ENCODE measurements around the gene NFATC2IP. TPM values are rescaled to one million over a fixed set of nuclear protein-coding genes. Genes with fewer than 3 reads are reported as not detected.
A peak's percentile ranks its signal among the peaks of the same experiment; 100 is the strongest.

The NFATC2IP gene
- total and polyA plus RNA-seq, 2 of the 13 experiments (the other 11 are each of a cell fraction or from before 2014, with no cell fraction given) = 32.1 to 48.5 TPM

DNA sequence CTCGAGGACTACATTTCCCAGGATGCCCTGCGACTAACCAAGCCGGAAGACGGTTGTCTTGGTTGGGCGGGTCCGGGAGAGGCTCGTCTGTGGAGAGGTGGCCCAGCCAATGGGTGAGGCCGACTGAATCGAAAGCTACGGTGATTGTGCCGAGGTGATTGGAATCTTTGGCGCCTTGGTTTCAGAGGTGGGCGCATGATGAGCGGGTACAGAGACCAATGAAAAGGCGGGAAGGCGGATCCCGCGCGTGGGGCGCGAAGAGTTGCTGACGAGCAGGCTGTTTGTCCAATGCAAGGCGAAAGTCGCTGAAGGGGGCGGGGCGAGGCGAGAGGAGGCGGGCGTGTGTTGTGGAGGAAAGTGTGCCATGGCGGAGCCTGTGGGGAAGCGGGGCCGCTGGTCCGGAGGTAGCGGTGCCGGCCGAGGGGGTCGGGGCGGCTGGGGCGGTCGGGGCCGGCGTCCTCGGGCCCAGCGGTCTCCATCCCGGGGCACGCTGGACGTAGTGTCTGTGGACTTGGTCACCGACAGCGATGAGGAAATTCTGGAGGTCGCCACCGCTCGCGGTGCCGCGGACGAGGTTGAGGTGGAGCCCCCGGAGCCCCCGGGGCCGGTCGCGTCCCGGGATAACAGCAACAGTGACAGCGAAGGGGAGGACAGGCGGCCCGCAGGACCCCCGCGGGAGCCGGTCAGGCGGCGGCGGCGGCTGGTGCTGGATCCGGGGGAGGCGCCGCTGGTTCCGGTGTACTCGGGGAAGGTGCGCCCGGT is at the start of gene NFATC2IP (continued):
- TF ChIP-seq NPAS2 (CRISPR knock-in tag; IDR thresholded peaks at IDR 0.05; ENCODE audit: borderline replicate concordance) = no peak
- no peak for TF ChIP-seq NFRKB (IDR thresholded peaks at IDR 0.05)
- no peak for TF ChIP-seq CENPX (CRISPR knock-in tag; IDR thresholded peaks at IDR 0.05)
- TF ChIP-seq JUN (CRISPR knock-in tag; IDR thresholded peaks at IDR 0.05) = no peak
- no peak; the same call in 1 of the 2 replicates for TF ChIP-seq ZNF430 (CRISPR knock-in tag; IDR thresholded peaks at IDR 0.05)
- peak; percentile 92 for TF ChIP-seq YY1 (IDR thresholded peaks at IDR 0.05; ENCODE audit: insufficient read depth, insufficient replicate concordance, low read depth, low read length)
- TF ChIP-seq, protein P1, sequence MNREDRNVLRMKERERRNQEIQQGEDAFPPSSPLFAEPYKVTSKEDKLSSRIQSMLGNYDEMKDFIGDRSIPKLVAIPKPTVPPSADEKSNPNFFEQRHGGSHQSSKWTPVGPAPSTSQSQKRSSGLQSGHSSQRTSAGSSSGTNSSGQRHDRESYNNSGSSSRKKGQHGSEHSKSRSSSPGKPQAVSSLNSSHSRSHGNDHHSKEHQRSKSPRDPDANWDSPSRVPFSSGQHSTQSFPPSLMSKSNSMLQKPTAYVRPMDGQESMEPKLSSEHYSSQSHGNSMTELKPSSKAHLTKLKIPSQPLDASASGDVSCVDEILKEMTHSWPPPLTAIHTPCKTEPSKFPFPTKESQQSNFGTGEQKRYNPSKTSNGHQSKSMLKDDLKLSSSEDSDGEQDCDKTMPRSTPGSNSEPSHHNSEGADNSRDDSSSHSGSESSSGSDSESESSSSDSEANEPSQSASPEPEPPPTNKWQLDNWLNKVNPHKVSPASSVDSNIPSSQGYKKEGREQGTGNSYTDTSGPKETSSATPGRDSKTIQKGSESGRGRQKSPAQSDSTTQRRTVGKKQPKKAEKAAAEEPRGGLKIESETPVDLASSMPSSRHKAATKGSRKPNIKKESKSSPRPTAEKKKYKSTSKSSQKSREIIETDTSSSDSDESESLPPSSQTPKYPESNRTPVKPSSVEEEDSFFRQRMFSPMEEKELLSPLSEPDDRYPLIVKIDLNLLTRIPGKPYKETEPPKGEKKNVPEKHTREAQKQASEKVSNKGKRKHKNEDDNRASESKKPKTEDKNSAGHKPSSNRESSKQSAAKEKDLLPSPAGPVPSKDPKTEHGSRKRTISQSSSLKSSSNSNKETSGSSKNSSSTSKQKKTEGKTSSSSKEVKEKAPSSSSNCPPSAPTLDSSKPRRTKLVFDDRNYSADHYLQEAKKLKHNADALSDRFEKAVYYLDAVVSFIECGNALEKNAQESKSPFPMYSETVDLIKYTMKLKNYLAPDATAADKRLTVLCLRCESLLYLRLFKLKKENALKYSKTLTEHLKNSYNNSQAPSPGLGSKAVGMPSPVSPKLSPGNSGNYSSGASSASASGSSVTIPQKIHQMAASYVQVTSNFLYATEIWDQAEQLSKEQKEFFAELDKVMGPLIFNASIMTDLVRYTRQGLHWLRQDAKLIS (CRISPR knock-in tag; IDR thresholded peaks at IDR 0.05) = no peak
- no peak for TF ChIP-seq PHF5A (CRISPR knock-in tag; IDR thresholded peaks at IDR 0.05; ENCODE audit: low read depth, unreplicated experiment)
- TF ChIP-seq MIXL1 (CRISPR knock-in tag; IDR thresholded peaks at IDR 0.05) = peak; percentile 70; the same call in 1 of the 2 replicates
- TF ChIP-seq ZNF143 (CRISPR knock-in tag; IDR thresholded peaks at IDR 0.05) = peak; percentile 96
- peak; percentile 86; the same call in 1 of the 3 replicates for TF ChIP-seq MXI1 (IDR thresholded peaks at IDR 0.05; ENCODE audit: borderline replicate concordance, low read depth, low read length)
- TF ChIP-seq, protein P2, sequence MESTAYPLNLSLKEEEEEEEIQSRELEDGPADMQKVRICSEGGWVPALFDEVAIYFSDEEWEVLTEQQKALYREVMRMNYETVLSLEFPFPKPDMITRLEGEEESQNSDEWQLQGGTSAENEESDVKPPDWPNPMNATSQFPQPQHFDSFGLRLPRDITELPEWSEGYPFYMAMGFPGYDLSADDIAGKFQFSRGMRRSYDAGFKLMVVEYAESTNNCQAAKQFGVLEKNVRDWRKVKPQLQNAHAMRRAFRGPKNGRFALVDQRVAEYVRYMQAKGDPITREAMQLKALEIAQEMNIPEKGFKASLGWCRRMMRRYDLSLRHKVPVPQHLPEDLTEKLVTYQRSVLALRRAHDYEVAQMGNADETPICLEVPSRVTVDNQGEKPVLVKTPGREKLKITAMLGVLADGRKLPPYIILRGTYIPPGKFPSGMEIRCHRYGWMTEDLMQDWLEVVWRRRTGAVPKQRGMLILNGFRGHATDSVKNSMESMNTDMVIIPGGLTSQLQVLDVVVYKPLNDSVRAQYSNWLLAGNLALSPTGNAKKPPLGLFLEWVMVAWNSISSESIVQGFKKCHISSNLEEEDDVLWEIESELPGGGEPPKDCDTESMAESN (CRISPR knock-in tag; conservative IDR thresholded peaks at IDR 0.05) = peak; percentile 81
- TF ChIP-seq NBN (conservative IDR thresholded peaks at IDR 0.05) = no peak
- TF ChIP-seq, protein P3, sequence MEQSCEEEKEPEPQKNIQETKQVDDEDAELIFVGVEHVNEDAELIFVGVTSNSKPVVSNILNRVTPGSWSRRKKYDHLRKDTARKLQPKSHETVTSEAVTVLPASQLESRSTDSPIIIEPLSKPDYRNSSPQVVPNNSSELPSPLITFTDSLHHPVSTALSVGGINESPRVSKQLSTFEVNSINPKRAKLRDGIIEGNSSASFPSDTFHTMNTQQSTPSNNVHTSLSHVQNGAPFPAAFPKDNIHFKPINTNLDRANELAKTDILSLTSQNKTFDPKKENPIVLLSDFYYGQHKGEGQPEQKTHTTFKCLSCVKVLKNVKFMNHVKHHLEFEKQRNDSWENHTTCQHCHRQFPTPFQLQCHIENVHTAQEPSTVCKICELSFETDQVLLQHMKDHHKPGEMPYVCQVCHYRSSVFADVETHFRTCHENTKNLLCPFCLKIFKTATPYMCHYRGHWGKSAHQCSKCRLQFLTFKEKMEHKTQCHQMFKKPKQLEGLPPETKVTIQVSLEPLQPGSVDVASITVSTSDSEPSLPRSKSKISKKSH (CRISPR knock-in tag; IDR thresholded peaks at IDR 0.05; ENCODE audit: borderline replicate concordance) = 0 out of 2 replicates have a peak, but pooled peaks have one; percentile 14
- TF ChIP-seq CENPT (CRISPR knock-in tag; IDR thresholded peaks at IDR 0.05; ENCODE audit: low read depth) = no peak
- no peak for TF ChIP-seq NONO (IDR thresholded peaks at IDR 0.05)
- TF ChIP-seq NONO (CRISPR knock-in tag; conservative IDR thresholded peaks at IDR 0.05) = peak; percentile 82
- no peak for TF ChIP-seq ZBTB8A (CRISPR knock-in tag; IDR thresholded peaks at IDR 0.05; ENCODE audit: borderline replicate concordance, low read depth)

Measured in HepG2 (cell line).